CD4-positive, alpha-beta T cell (primary cell): ENCODE data around the gene ANAPC4. TPM values are rescaled to one million over a fixed set of nuclear protein-coding genes. Genes with fewer than 3 reads are reported as not detected.

ENCODE experiments used
- ATAC-seq: fragments of 200-7000 bp; cut with Tn5 transposase; one replicate; pipeline ENCODE4 v1.10.0; 2022; ENCODE audit warnings: mild to moderate bottlenecking; ENCODE audit not compliant: poor library complexity
- CTCF ChIA-PET: fragments of 350-600 bp; sonication (Branson Sonifier 250); formaldehyde crosslinking; loops from one replicate; lab custom pipeline; 2021; ENCODE audit warnings: antibody characterized with exemption, inconsistent platforms; lab: Charles Lee
- POLR2A ChIA-PET: fragments of 350-600 bp; sonication (Branson Sonifier 250); formaldehyde crosslinking; loops from one replicate; lab custom pipeline; 2021; ENCODE audit warnings: antibody characterized with exemption, inconsistent platforms; lab: Charles Lee
- DNase-seq, 14 experiments: peaks; one replicate each; pipeline ENCODE4 v3.0.0-alpha.2; 2013 to 2020; ENCODE audit warnings: mixed read lengths in 2 of 14
- H3K27ac ChIP-seq, 2 donors: one replicate each; pipeline versions ENCODE4 v1.5.1 to v1.7.0; 2013; ENCODE audit warnings: low read length in 2 of 2, low read depth in 1 of 2, mild to moderate bottlenecking in 1 of 2
- H3K27me3 ChIP-seq, 2 experiments: 1 replicate in 1 of 2; 2 replicates in 1 of 2; pipeline versions ENCODE4 v1.6.1 to v1.7.0; 2013; ENCODE audit warnings: low read length in 2 of 2, control low read depth in 1 of 2, mild to moderate bottlenecking in 1 of 2, moderate library complexity in 1 of 2; ENCODE audit not compliant: insufficient read depth in 2 of 2, control insufficient read depth in 1 of 2
- H3K36me3 ChIP-seq: one replicate; pipeline ENCODE4 v1.6.1; 2013; ENCODE audit warnings: low read length, control low read depth; ENCODE audit not compliant: insufficient read depth
- H3K4me1 ChIP-seq: one replicate; pipeline ENCODE4 v1.6.1; 2013; ENCODE audit warnings: low read length, control low read depth; ENCODE audit not compliant: insufficient read depth
- H3K4me3 ChIP-seq: one replicate; pipeline ENCODE4 v1.5.1; 2013; ENCODE audit warnings: mild to moderate bottlenecking, low read length, moderate library complexity
- H3K9me3 ChIP-seq, 2 experiments: 1 replicate in 1 of 2; 2 replicates in 1 of 2; pipeline versions ENCODE4 v1.6.1 to v1.7.0; 2013; ENCODE audit warnings: low read length in 2 of 2, mild to moderate bottlenecking in 2 of 2, control low read depth in 1 of 2, moderate library complexity in 1 of 2; ENCODE audit not compliant: control insufficient read depth in 1 of 2, insufficient read depth in 1 of 2
- H3K27ac Mint-ChIP-seq: one replicate; pipeline ENCODE4 v1.8.0; 2020; ENCODE audit warnings: mixed read lengths
- H3K27me3 Mint-ChIP-seq: one replicate; pipeline ENCODE4 v1.8.0; 2021; ENCODE audit warnings: mixed read lengths
- H3K36me3 Mint-ChIP-seq: one replicate; pipeline ENCODE4 v1.8.0; 2021; ENCODE audit warnings: low read depth, mixed read lengths
- H3K4me1 Mint-ChIP-seq: one replicate; pipeline ENCODE4 v1.8.0; 2021; ENCODE audit warnings: low read depth, mixed read lengths
- H3K4me3 Mint-ChIP-seq: one replicate; pipeline ENCODE4 v1.8.0; 2020; ENCODE audit warnings: mild to moderate bottlenecking, mixed read lengths
- H3K9me3 Mint-ChIP-seq: one replicate; pipeline ENCODE4 v1.8.0; 2020; ENCODE audit warnings: mixed read lengths
- intact Hi-C, 2 experiments: fragments of 100-400 bp; cut with DNase I in 1 of 2; cut with micrococcal nuclease in 1 of 2; formaldehyde crosslinking; loops; one replicate each; pipeline versions ENCODE4 v1.15.1 to v1.9.0; 2023 to 2025; cut with DNase I, micrococcal nuclease
- total RNA-seq, 174 experiments: library from RNA in 2 of 174; stranded (reverse) in 2 of 174; gene quantifications; one replicate each; pipeline ENCODE4 v1.2.3 and lab custom pipeline; 2021 to 2026
- TF ChIP-seq, protein P1 (sequence below): fragments of 200-600 bp; IDR thresholded peaks from one replicate; pipeline ENCODE4 v1.8.0; 2022; ENCODE audit warnings: antibody characterized with exemption, mild to moderate bottlenecking

ANAPC4 gene
- total RNA-seq, 2 experiments from 2014 or later = 24.4 to 26.0 TPM

DNA sequence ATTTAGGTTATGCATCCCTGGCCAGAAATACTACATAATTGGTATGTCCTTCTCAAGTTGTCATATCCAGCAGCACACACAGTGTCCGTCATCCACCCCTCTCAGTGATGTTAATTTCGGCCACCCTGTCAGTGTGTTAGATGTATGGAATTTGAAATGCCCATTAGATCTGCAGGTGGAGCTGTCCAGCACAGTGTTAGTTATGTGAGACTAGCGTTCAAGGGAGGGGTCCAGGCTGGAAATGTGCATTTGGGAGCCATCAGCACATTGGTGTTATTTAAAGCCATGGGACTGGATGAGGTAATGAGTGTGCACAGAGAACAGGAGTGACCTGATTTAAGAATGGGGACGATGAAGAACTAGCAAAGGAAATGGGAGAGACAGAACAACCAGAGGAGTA is 22.4 kb downstream of the ANAPC4 start:
- intact Hi-C loops = no loop called here
- Mint-ChIP-seq H3K4me3 (no peak overlapping the region), H3K27me3 (no peaks in the 10 kb centered on the region), H3K9me3 (peaks cover 3% of the 10 kb centered on the region), H3K4me1 (no peaks in the 10 kb centered on the region), H3K36me3 (peaks cover 99% of the 10 kb centered on the region), H3K27ac (no peak overlapping the region)
- no peaks in the 10 kb centered on the region for H3K27me3 ChIP-seq
- H3K4me1 ChIP-seq = no peaks in the 10 kb centered on the region
- POLR2A ChIA-PET = no interaction called here
- no peak for DNase-seq
- CTCF ChIA-PET = no interaction called here
- TF ChIP-seq, protein P1, sequence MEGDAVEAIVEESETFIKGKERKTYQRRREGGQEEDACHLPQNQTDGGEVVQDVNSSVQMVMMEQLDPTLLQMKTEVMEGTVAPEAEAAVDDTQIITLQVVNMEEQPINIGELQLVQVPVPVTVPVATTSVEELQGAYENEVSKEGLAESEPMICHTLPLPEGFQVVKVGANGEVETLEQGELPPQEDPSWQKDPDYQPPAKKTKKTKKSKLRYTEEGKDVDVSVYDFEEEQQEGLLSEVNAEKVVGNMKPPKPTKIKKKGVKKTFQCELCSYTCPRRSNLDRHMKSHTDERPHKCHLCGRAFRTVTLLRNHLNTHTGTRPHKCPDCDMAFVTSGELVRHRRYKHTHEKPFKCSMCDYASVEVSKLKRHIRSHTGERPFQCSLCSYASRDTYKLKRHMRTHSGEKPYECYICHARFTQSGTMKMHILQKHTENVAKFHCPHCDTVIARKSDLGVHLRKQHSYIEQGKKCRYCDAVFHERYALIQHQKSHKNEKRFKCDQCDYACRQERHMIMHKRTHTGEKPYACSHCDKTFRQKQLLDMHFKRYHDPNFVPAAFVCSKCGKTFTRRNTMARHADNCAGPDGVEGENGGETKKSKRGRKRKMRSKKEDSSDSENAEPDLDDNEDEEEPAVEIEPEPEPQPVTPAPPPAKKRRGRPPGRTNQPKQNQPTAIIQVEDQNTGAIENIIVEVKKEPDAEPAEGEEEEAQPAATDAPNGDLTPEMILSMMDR = no peak
- H3K27ac ChIP-seq = no peak overlapping the region
- H3K4me3 ChIP-seq = no peak overlapping the region
- peaks cover 3 to 4% of the 10 kb centered on the region in 2 experiments for H3K9me3 ChIP-seq
- H3K36me3 ChIP-seq = peaks cover 87% of the 10 kb centered on the region
- no peak for ATAC-seq

DNA sequence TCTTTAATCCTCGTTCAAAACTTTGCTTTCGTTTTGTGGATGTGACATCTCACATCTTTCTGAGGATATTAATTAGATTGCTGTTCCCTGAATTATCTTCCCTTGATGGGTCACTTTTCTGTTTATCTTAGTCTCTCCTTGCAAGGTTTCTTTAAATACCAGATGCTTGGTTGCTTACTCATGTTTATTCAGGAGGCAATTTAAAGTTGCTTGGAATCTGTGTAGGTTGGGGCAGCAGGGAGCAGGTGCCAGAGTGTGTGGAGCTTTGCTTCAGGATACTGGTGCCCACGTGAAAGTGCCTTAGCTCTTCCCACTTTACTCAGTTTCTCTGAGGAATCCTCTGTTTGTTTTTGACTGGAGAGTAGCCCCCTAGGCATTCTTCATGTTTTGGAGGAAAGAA is 24.0 kb downstream of the ANAPC4 start:
- POLR2A ChIA-PET = no interaction called here
- Mint-ChIP-seq H3K27ac (no peak overlapping the region), H3K27me3 (no peaks in the 10 kb centered on the region), H3K9me3 (peaks cover 3% of the 10 kb centered on the region), H3K4me1 (no peaks in the 10 kb centered on the region), H3K36me3 (peaks cover 99% of the 10 kb centered on the region), H3K4me3 (no peak overlapping the region)
- TF ChIP-seq, protein P1 = no peak
- DNase-seq (no peak), ATAC-seq (no peak)
- intact Hi-C loops = no loop called here
- Histone ChIP-seq H3K27ac (no peak overlapping the region), H3K36me3 (peaks cover 85% of the 10 kb centered on the region), H3K9me3 (peaks cover 3 to 4% of the 10 kb centered on the region in 2 experiments), H3K4me3 (no peak overlapping the region), H3K4me1 (no peaks in the 10 kb centered on the region), H3K27me3 (no peaks in the 10 kb centered on the region)
- CTCF ChIA-PET = no interaction called here

DNA sequence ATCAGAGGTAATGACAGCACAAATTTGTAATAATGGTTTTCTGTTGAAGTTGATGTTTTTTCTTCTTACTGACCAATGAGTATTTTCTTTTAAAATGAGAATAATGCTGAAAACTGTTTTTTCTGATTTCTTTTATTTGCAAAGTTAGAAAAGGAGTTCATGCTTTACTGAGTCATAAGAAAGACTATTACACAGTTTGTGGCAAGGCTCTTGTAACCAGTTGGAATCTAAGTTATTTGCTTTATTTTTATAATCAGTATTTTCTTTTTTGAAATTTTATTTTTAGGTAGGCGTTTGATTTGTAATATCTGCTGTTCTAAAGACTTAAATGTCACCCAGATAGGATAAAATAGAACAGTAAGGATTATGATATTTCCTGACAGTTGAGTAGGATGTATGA is 25.5 kb downstream of the ANAPC4 start:
- TF ChIP-seq, protein P1 = no peak
- H3K9me3 Mint-ChIP-seq = no peaks in the 10 kb centered on the region
- H3K36me3 ChIP-seq = peaks cover 85% of the 10 kb centered on the region
- no peaks in the 10 kb centered on the region for H3K27me3 Mint-ChIP-seq
- DNase-seq = no peak
- intact Hi-C loops = no loop called here
- H3K4me3 Mint-ChIP-seq = no peak overlapping the region
- no peaks in the 10 kb centered on the region for H3K4me1 ChIP-seq
- POLR2A ChIA-PET = no interaction called here
- no peak overlapping the region for H3K4me3 ChIP-seq
- no peak overlapping the region for H3K27ac Mint-ChIP-seq
- H3K36me3 Mint-ChIP-seq = peaks cover 98% of the 10 kb centered on the region
- H3K27me3 ChIP-seq = no peaks in the 10 kb centered on the region
- CTCF ChIA-PET = no interaction called here
- no peaks in the 10 kb centered on the region for H3K9me3 ChIP-seq
- ATAC-seq = no peak
- H3K27ac ChIP-seq = no peak overlapping the region
- H3K4me1 Mint-ChIP-seq = no peaks in the 10 kb centered on the region
